ENCODE data around the gene PPP3CA.

The PPP3CA gene

DNA sequence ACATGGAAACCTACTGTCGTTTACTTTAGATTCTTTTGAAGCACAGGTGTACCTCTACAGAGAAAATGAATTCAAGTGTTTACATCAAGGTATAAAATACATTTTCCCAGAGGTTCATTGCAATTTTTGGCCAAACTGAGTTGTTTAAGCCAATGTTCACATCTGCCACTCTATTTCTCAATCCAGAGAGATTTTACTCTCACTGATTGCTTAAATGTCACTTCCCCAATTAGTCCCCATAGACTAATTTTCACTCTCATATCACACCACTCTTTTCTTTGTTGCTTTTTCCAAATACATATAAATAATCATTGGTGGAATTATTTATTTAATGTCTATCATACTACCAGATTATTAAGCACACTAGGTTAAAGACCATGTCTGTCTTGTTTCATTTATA is 271.8 kb downstream of the PPP3CA start:
- no peak for TF ChIP-seq CTCF (conservative IDR thresholded peaks at IDR 0.05; ENCODE audit: low read depth, low read length)
- no peak overlapping the region for H3K9ac ChIP-seq
- H3K4me2 ChIP-seq, result no peak overlapping the region
- no peaks in the 10 kb centered on the region for H4K20me1 ChIP-seq (ENCODE audit: insufficient read depth)
- H3K4me1 ChIP-seq (ENCODE audit: low read depth, poor library complexity, severe bottlenecking), result no peaks in the 10 kb centered on the region
- H3K27ac ChIP-seq, result no peak overlapping the region
- no peak overlapping the region for H2AFZ ChIP-seq (ENCODE audit: low read depth)
- H3K79me2 ChIP-seq (ENCODE audit: insufficient read depth, low read depth), result no peaks in the 10 kb centered on the region
- H3K4me3 ChIP-seq (IDR thresholded peaks at IDR 0.05; ENCODE audit: insufficient read depth, low read depth, low read length), result no peak overlapping the region
- H3K36me3 ChIP-seq (ENCODE audit: insufficient read depth), result no peaks in the 10 kb centered on the region
- no peaks in the 10 kb centered on the region for H3K27me3 ChIP-seq (ENCODE audit: insufficient read depth, low read depth)

GRCh38 chr4:101074326-101074725 is 273.0 kb downstream of the PPP3CA start:
- Histone ChIP-seq H3K9ac (no peak overlapping the region), H4K20me1 (ENCODE audit: insufficient read depth) (no peaks in the 10 kb centered on the region), H3K36me3 (ENCODE audit: insufficient read depth) (no peaks in the 10 kb centered on the region), H3K4me1 (ENCODE audit: low read depth, poor library complexity, severe bottlenecking) (no peaks in the 10 kb centered on the region), H2AFZ (ENCODE audit: low read depth) (no peak overlapping the region), H3K27me3 (ENCODE audit: insufficient read depth, low read depth) (no peaks in the 10 kb centered on the region), H3K27ac (no peak overlapping the region), H3K79me2 (ENCODE audit: insufficient read depth, low read depth) (no peaks in the 10 kb centered on the region), H3K4me3 (IDR thresholded peaks at IDR 0.05; ENCODE audit: insufficient read depth, low read depth, low read length) (no peak overlapping the region), H3K4me2 (no peak overlapping the region)
- TF ChIP-seq CTCF (conservative IDR thresholded peaks at IDR 0.05; ENCODE audit: low read depth, low read length), result no peak

DNA sequence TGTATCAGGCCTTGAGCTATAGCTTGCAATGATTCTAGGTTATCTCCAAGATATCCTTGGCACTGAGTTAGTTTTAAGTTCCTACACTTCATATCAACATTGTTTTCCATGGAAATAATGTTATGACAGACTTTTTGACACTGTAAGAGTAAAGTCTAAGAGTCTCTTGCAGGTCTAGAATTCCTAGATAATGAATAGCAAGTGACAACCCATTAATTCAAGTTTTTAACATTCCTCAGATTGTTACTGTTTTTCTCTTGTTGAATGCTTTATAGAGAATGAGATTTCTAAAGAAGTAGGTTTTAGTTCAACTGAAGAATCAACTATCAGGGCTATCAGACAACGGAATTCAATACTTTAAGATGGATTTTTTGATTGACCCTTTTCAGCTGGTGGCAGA is 276.1 kb downstream of the PPP3CA start:
- Histone ChIP-seq H3K4me1 (ENCODE audit: low read depth, poor library complexity, severe bottlenecking) (no peaks in the 10 kb centered on the region), H3K27me3 (ENCODE audit: insufficient read depth, low read depth) (no peaks in the 10 kb centered on the region), H3K79me2 (ENCODE audit: insufficient read depth, low read depth) (no peaks in the 10 kb centered on the region), H3K4me3 (IDR thresholded peaks at IDR 0.05; ENCODE audit: insufficient read depth, low read depth, low read length) (no peak overlapping the region), H3K36me3 (ENCODE audit: insufficient read depth) (no peaks in the 10 kb centered on the region), H3K4me2 (no peak overlapping the region), H4K20me1 (ENCODE audit: insufficient read depth) (no peaks in the 10 kb centered on the region), H2AFZ (ENCODE audit: low read depth) (no peak overlapping the region), H3K27ac (no peak overlapping the region), H3K9ac (no peak overlapping the region)
- TF ChIP-seq CTCF (conservative IDR thresholded peaks at IDR 0.05; ENCODE audit: low read depth, low read length), result no peak

- no peak overlapping the region for H3K27ac ChIP-seq
- H3K9ac ChIP-seq, result no peak overlapping the region
- no peaks in the 10 kb centered on the region for H3K27me3 ChIP-seq (ENCODE audit: insufficient read depth, low read depth)
- H3K79me2 ChIP-seq (ENCODE audit: insufficient read depth, low read depth), result no peaks in the 10 kb centered on the region
- no peaks in the 10 kb centered on the region for H4K20me1 ChIP-seq (ENCODE audit: insufficient read depth)
- no peak overlapping the region for H3K4me3 ChIP-seq (IDR thresholded peaks at IDR 0.05; ENCODE audit: insufficient read depth, low read depth, low read length)
- no peak overlapping the region for H2AFZ ChIP-seq (ENCODE audit: low read depth)
- H3K4me2 ChIP-seq, result no peak overlapping the region
- H3K36me3 ChIP-seq (ENCODE audit: insufficient read depth), result no peaks in the 10 kb centered on the region
- TF ChIP-seq CTCF (conservative IDR thresholded peaks at IDR 0.05; ENCODE audit: low read depth, low read length), result no peak
- H3K4me1 ChIP-seq (ENCODE audit: low read depth, poor library complexity, severe bottlenecking), result no peaks in the 10 kb centered on the region
Measured at GRCh38 chr4:101068115-101068514, 279.2 kb downstream of the PPP3CA start.

GRCh38 chr4:101067383-101067782 is 279.9 kb downstream of the PPP3CA start:
- no peaks in the 10 kb centered on the region for H3K27me3 ChIP-seq (ENCODE audit: insufficient read depth, low read depth)
- H2AFZ ChIP-seq (ENCODE audit: low read depth), result no peak overlapping the region
- no peak for TF ChIP-seq CTCF (conservative IDR thresholded peaks at IDR 0.05; ENCODE audit: low read depth, low read length)
- H3K27ac ChIP-seq, result no peak overlapping the region
- no peaks in the 10 kb centered on the region for H3K79me2 ChIP-seq (ENCODE audit: insufficient read depth, low read depth)
- no peak overlapping the region for H3K4me3 ChIP-seq (IDR thresholded peaks at IDR 0.05; ENCODE audit: insufficient read depth, low read depth, low read length)
- H3K4me1 ChIP-seq (ENCODE audit: low read depth, poor library complexity, severe bottlenecking), result no peaks in the 10 kb centered on the region
- H4K20me1 ChIP-seq (ENCODE audit: insufficient read depth), result no peaks in the 10 kb centered on the region
- no peak overlapping the region for H3K4me2 ChIP-seq
- no peaks in the 10 kb centered on the region for H3K36me3 ChIP-seq (ENCODE audit: insufficient read depth)
- H3K9ac ChIP-seq, result no peak overlapping the region

All from KMS-11 (cell line).